HTERT RPE-1 (cell line): ENCODE data around the gene CYFIP2.

Experiments used
- in situ Hi-C: fragments of 300-500 bp; cut with MboI; formaldehyde crosslinking; loops from 4 replicates; pipeline ENCODE4 v1.14.3; 2020; ENCODE audit warnings: low sequenced_read_pairs

Gene CYFIP2

DNA sequence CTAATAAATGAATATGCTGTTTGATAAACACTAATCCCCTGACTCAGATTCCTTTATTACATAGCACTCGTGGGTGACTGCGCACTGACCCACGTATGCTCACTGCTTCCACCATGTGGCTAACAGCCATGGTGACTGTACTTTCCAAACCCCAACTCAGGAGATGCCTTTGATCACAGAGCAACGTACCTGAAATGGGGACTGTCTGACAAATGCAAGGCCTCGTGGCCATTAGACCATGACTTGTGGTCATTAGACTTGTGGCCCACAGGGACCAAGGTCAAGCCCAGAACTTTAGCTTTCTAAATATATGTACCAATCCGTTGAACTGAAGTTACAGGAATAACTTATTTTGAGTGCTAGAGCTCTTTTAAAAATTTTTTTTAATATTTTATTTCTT lies 46.6 kb downstream of the CYFIP2 start:
- in situ Hi-C loops: no loop called here

- in situ Hi-C loops: no loop called here
Measured at GRCh38 chr5:157322581-157322980, 56.7 kb downstream of the CYFIP2 start.

GRCh38 chr5:157323107-157323706 lies 57.3 kb downstream of the CYFIP2 start:
- in situ Hi-C loops: no loop called here

DNA sequence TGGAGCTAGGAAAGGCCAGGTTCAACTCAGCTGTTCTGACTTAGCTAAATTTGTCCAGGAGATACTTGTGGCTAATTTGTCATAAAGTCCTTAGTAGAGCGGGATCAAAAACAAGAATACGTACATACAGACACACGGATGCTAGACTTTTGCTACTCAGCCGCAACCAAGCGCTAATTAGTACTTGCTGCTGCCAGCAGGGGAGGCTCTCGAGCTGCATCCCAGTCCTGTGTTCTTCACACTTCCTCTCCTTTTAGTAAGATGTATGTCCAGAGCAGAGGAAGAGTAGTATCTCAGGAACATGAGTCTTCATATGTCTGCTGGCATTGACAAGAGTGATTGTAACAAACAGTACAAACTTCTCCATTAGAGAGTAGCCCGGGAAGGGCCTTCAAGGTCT lies 58.3 kb downstream of the CYFIP2 start:
- in situ Hi-C loops: no loop called here

DNA sequence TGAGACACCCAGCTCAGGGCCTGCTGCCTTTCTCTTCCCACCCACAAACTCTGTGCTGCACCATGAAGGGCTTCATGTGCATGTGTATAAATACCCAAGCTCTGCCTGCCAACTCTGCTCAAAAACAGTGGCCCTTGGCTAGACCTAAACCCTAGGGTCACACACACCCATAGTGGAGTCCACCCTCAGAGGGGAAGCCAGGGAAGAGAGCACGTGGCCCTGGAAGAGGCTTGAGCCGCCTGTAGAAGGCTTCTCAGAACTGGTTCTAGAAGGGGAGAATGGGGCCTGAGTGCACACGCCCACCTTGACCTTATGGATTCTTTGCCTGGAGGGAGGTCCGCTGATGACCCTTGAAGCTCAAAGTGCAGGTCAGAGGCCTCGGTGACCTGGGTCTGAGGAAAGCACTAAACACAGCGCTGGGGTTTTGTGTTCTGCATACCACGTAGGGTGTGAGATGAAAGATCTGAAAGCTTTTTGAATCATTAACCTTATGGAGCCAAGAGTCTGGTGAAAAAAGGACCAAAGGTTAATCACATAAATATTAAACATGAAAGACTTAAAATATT lies 60.6 kb downstream of the CYFIP2 start:
- in situ Hi-C loops: no loop called here

DNA sequence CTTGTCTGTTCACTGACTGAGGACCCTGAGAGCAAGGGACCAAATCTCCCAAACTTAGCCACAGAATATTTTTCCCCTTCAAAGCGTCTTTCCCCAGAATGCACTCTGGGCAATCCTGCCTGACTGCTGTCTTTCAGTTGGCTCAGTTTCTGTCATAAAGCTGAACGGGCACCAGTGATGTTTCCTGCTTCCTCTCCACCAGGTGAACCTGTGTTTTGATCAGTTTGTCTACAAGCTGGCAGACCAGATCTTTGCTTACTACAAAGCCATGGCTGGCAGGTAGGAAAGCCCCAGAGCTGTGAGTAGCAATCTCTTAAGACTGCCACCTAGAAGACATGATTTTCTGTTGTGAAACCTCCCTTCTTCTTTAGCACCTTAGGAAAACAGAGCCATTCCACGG lies 61.8 kb downstream of the CYFIP2 start:
- in situ Hi-C loops: no loop called here

- in situ Hi-C loops: no loop called here
Measured at GRCh38 chr5:157328277-157328912, 62.5 kb downstream of the CYFIP2 start.

DNA sequence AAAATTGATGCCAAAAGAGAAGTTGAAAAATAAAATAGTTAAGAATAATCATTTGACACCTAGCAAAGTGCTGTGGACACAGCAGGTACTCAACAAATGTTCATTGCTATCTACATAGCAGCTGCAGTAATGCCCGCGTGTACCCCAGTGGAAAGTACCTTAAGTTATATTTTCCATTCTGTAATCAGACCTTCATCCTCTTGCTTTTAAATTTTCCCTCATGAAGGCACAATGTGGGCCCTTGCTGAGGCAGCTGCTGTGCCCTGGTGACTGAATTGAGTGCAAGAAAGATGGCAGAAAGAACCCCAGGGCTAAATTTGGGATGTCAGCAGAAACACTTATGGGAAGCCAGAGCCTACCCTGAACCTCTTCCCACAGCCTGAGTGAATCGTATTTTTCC lies 65.9 kb downstream of the CYFIP2 start:
- in situ Hi-C loops: no loop called here

GRCh38 chr5:157335534-157336422 lies 69.9 kb downstream of the CYFIP2 start:
- in situ Hi-C loops: no loop called here

- in situ Hi-C loops: no loop called here
Measured at GRCh38 chr5:157336423-157336744, 70.5 kb downstream of the CYFIP2 start.

DNA sequence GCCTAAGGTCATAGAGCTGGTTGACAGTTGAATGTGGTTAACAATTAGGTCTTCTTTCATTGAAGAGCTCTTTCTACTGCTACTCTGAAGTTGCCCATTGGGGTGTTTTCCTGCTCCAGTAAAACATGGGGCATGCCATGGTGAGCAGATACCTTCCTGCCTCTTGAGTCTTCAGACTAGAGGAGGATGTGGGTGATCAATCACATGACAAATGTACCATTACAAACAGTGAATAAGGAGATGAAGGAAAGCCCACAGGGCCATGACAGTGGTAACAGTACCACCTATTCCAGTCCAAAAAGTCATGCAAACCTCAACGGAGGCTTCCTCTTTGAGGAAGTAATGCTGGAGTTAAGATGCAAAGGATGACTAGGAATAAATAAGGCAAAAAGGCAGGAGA lies 73.5 kb downstream of the CYFIP2 start:
- in situ Hi-C loops: no loop called here

DNA sequence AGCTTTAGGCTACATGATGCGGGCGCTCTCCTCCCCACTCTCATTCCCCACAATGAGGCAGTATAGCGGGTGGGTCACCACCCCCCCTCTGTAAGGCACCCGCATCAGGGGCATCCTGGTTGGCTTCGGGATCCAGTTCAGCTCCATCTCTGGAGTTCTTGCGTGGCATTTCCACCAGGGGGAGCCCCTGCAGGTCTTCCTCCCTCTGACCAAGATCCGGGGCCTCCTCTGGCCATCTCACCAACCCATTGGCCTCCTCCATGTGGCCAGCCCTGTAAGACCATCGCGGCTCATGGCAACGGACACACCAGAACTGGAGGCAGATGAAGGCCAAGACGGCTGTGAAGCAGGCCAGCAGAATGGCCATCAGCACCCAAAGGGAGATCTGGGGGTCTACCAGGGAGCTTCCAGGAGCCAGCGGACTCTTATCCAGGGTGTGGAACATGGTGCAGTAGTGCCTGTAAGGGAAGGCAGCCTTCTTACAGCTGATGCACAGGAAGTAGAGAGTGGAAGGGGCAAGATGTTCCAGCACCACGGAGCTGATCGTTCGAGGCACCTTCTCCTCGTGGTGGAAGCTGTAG lies 77.0 kb downstream of the CYFIP2 start:
- in situ Hi-C loops: no loop called here

DNA sequence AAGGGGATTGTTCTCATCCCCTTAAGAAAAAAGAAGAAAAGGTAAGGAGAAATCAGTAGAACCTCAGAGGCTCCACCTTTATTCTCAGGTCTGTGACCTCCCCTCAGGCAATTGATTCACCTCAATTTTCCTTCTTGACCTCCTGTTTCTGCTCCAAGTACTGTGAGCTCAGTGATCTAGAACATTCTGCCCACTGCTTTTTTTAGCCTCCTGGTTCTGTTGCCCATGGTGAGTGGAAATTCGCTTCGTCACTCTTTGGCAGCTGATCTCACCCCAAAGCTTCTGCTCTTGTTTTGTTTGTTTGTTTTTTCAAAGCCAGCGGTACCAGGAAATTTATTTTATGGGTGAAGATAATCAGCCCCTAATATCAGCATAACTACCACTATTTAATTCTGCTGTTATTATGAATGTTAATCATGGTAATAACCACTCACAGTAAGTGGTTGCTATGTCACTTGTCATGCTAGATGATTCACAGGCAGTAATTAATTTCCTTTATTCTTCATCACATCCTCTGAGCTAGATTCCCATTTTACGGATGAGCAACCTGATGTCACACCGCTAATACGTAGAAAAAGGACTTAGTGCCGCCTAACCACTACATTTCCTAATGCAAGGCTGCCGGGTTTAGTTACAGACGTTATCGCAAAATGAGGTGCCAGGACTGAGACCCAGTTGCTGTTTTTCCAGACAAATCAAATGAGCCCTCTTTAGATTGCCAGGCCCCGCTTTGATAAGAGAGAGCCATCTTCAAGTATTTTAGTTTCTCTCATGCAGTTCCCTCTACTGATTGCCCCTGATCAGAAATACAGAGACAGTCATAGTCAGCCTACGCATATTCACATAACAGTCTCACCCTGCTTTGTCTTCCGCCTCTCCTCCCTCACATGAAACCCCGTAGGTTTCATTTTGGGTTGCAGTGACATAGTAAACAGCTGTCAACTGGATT lies 78.2 kb downstream of the CYFIP2 start:
- in situ Hi-C loops: no loop called here

DNA sequence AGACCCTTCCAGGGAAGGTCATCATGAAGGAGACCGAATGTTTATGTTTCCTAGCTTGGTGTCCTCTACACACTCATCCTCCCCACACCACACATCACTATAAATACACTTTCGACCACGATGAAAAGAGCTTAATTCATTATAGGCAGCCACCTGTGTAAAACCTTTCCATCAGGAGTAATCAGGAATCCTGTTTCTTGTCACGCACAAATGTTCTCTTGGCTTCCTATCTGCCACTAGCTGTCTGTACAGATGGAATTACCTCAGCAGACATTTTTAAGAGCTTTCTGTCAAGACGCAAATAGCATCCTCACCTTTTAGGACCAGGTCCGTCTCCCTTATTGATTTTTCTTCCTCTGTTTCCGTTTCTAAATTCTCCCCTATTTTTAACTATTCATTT lies 79.1 kb downstream of the CYFIP2 start:
- in situ Hi-C loops: no loop called here

DNA sequence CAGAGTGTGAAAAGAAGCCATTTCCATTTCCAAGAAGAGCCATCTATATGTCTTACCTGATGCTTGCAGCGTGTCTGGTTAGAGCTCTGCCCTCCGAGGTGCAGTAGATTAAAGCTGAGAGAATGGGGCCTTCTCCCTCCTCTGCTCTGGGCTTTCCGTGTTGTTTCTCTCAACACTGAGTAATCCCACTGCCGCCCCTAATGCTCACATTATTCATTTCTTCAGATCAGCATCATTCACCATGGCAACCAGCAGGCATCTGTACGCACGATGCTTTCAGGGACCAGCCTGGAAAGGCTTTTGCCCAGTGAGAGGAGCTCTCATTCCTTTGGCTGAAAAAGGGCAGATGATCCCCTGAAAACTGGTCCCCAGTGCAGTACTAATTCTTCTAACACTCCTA lies 79.6 kb downstream of the CYFIP2 start:
- in situ Hi-C loops: no loop called here

DNA sequence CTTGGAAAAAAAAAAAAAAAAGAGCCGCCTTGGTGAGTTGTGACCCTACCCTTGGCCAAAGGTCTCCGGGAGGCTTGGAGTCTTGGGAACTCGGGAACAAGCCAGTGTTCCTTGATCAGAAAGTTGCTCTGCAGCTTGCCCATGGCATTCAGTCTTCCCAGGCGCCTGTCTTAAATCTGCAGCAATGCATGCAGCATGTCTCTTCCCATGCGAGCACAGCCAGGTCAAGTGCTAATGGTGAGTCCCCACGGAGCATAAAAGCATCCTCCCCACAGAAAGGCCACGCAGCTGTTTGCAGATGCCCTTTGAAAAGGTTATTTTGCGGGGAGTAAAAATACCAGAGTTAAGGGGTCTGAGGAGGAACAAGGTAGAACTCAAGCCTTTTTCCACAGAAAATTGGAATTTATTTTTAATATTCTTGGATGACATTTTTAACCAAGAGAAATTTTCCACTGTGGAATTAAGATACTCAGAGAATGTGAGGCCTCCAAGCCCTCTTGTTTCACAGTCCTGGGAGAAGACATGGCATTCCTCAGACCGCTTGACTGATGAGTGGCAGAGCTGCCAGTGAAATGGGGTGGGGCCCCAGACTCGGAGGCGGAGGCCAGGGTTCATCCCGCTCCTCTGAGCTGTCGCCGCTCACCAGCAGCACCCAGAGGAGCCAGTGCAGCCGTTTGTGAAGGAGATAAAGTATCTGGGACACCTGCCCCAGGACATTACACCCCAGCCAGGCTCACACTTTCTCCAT lies 81.6 kb downstream of the CYFIP2 start:
- in situ Hi-C loops: no loop called here

DNA sequence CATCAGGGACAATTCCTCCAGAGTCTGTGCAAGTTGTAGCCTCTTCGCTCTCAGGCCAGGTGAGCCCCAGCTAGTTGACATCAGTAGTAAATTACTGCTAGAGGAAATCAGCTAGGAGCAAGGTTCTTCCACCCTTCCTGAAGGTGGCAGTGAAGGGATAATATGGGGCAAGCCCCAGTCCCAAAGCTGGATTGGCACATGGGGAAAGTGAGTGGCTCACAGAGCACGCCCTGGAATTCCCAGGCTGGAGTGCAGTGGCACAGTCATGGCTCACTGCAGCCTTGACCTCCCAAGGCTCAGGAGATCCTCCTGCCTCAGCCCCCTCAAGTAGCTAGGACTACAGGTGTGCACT lies 82.1 kb downstream of the CYFIP2 start:
- in situ Hi-C loops: no loop called here

DNA sequence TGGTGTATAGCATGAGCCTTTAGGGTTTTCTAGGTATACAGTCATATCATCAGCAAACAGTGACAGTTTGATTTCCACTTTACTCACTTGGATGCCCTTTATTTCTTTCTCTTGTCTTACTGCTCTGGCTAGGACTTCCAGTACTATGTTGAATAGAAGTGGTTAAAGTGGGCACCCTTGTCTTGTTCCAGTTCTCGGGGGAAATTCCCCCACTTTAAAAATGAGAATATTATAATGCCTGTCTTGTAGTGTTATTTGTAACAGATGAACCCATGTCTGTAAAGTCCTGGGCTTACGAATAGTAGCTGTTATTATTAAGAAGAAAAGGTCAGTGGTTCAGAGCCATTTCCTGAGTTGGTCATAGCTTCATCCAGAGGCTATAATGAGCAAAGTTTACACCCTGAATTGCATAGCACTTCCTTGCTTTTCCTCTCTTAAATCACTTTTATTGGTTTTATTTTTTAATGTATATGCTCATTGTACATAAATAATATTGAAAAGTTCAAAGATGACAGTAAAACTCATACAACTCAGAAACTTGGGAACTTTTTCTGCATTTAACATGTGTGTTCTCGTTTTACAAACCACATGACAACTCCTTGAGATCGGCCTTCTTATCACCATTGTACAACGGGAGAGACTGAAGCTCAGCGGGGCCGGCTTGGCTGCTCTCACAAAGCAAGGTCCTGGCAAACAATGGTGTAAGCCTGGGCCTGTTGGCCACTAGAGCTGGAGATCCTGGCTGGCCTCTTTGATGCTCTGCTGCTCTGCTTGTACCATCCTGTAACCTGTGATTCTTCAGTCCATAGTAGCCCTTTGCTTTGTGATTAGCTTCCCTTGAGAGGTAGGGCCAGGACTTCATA lies 85.2 kb downstream of the CYFIP2 start:
- in situ Hi-C loops: no loop called here

- in situ Hi-C loops: no loop called here
Measured at GRCh38 chr5:157351802-157352092, 85.8 kb downstream of the CYFIP2 start.
